ENCODE data around the gene HTATSF1. TPM values are rescaled to one million over a fixed set of nuclear protein-coding genes. Genes with fewer than 3 reads are reported as not detected.
A peak's percentile ranks its signal among the peaks of the same experiment; 100 is the strongest.

HTATSF1 gene
- total RNA-seq, 4 donors from 2014 or later = 62.1 to 76.5 (median 69.4) TPM

DNA sequence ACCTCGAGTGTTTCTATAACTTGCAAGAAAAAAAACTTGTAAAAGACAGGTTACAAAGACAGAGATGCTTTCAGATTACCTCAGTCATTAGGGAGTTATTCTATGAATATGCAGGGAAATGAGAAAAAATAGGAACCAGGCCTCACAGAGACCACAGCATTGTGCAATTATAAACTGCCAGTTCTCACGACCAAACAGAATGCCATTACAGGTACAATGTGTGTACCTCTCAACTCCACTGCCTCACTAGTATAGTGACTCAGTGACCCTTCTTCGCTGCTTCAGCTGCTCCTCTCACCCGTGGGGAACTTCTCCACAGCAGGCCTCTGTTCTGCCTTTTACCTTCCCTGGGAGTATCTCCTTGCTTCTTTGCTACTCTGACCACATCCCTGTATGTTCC is 2.3 kb upstream of the HTATSF1 start:
- Histone ChIP-seq H3K4me1 (peaks cover 0 to 16% (median 0%) of the 10 kb centered on the region in 3 donors), H3K9me3 (no peaks in the 10 kb centered on the region), H3K27ac (no peak overlapping the region), H3K27me3 (peaks cover 4% of the 10 kb centered on the region), H3K36me3 (no peaks in the 10 kb centered on the region), H3K4me3 (no peak overlapping the region)
- no peak for ATAC-seq
- WGBS, 2 donors (ENCODE audit: low coverage in 1 of 2) = 75 to 80% methylated on average over 1 of the region's 4 CpGs
- TF ChIP-seq POLR2A (IDR thresholded peaks at IDR 0.05) (no peak), EP300 (IDR thresholded peaks at IDR 0.05) (no peak), POLR2AphosphoS5 (IDR thresholded peaks at IDR 0.05) (no peak)
- TF ChIP-seq, protein P1, sequence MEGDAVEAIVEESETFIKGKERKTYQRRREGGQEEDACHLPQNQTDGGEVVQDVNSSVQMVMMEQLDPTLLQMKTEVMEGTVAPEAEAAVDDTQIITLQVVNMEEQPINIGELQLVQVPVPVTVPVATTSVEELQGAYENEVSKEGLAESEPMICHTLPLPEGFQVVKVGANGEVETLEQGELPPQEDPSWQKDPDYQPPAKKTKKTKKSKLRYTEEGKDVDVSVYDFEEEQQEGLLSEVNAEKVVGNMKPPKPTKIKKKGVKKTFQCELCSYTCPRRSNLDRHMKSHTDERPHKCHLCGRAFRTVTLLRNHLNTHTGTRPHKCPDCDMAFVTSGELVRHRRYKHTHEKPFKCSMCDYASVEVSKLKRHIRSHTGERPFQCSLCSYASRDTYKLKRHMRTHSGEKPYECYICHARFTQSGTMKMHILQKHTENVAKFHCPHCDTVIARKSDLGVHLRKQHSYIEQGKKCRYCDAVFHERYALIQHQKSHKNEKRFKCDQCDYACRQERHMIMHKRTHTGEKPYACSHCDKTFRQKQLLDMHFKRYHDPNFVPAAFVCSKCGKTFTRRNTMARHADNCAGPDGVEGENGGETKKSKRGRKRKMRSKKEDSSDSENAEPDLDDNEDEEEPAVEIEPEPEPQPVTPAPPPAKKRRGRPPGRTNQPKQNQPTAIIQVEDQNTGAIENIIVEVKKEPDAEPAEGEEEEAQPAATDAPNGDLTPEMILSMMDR (IDR thresholded peaks at IDR 0.05) = no peak

- ATAC-seq = no peak
- peaks cover 0 to 16% (median 0%) of the 10 kb centered on the region in 3 donors for H3K4me1 ChIP-seq
- H3K4me3 ChIP-seq = peak overlapping the region; percentile 67 to 87
- peak overlapping the region; percentile 93 to 98 (median 96) for H3K27ac ChIP-seq
- no peaks in the 10 kb centered on the region for H3K27me3 ChIP-seq
- H3K36me3 ChIP-seq = peaks cover 0 to 12% of the 10 kb centered on the region in 2 donors
- TF ChIP-seq POLR2A (IDR thresholded peaks at IDR 0.05) (no peak), POLR2AphosphoS5 (IDR thresholded peaks at IDR 0.05) (no peak), EP300 (IDR thresholded peaks at IDR 0.05) (no peak)
- TF ChIP-seq, protein P1 (IDR thresholded peaks at IDR 0.05) = no peak
- H3K9me3 ChIP-seq = no peaks in the 10 kb centered on the region
- 20% methylated on average over 1 of the region's 13 CpGs; no CpG with 5 or more reads in 1 of the 2 donors for WGBS, 2 donors (ENCODE audit: low coverage in 1 of 2)
These were observed 1.1 kb upstream of the HTATSF1 start for GRCh38 chrX:136496186-136496763.

GRCh38 chrX:136496764-136497555 is 432 bp upstream of the HTATSF1 start:
- peak overlapping the region; percentile 67 to 87 for H3K4me3 ChIP-seq
- ATAC-seq = peak; percentile 94
- no peaks in the 10 kb centered on the region for H3K9me3 ChIP-seq
- peak in 1 of 2 donors; percentile 27 for TF ChIP-seq POLR2A (IDR thresholded peaks at IDR 0.05)
- no peak for TF ChIP-seq EP300 (IDR thresholded peaks at IDR 0.05)
- TF ChIP-seq POLR2AphosphoS5 (IDR thresholded peaks at IDR 0.05) = peak; percentile 21
- TF ChIP-seq, protein P1 (IDR thresholded peaks at IDR 0.05) = no peak
- no peaks in the 10 kb centered on the region for H3K27me3 ChIP-seq
- WGBS, 2 donors (ENCODE audit: low coverage in 1 of 2) = no CpG with 5 or more reads among the region's 111 CpGs
- H3K27ac ChIP-seq = peak overlapping the region; percentile 93 to 98 (median 96)
- peaks cover 0 to 19% of the 10 kb centered on the region in 2 donors for H3K36me3 ChIP-seq
- peaks cover 0 to 16% (median 0%) of the 10 kb centered on the region in 3 donors for H3K4me1 ChIP-seq

- H3K9me3 ChIP-seq = no peaks in the 10 kb centered on the region
- H3K27ac ChIP-seq = no peak overlapping the region
- H3K4me1 ChIP-seq = no peaks in the 10 kb centered on the region
- 50 to 53% methylated on average over 1 to 5 of the region's 5 CpGs for WGBS, 2 donors (ENCODE audit: low coverage in 1 of 2)
- no peak overlapping the region for H3K4me3 ChIP-seq
- H3K27me3 ChIP-seq = no peaks in the 10 kb centered on the region
- H3K36me3 ChIP-seq = no peaks in the 10 kb centered on the region
- TF ChIP-seq EP300 (IDR thresholded peaks at IDR 0.05) = no peak
- TF ChIP-seq, protein P1 (IDR thresholded peaks at IDR 0.05) = no peak
- TF ChIP-seq POLR2AphosphoS5 (IDR thresholded peaks at IDR 0.05) = no peak
- TF ChIP-seq POLR2A (IDR thresholded peaks at IDR 0.05) = no peak
- ATAC-seq = no peak
These were observed 21.7 kb downstream of the HTATSF1 start for GRCh38 chrX:136519069-136519468.
